ENCODE measurements around the gene CHST13.

CHST13 gene

GRCh38 chr3:126515066-126515706, 8.8 kb upstream of the CHST13 start:
- Histone ChIP-seq H3K9me3 (ENCODE audit: insufficient read depth, low read depth, low read length) (no peaks in the 10 kb centered on the region), H3F3A (ENCODE audit: low read depth) (no peaks in the 10 kb centered on the region), H3K9ac (ENCODE audit: low read depth, low read length, poor library complexity, severe bottlenecking) (no peak overlapping the region), H2AFZ (ENCODE audit: low read length) (no peak overlapping the region), H3K27me3 (ENCODE audit: insufficient read depth, low read length, poor library complexity, severe bottlenecking) (no peaks in the 10 kb centered on the region), H3K36me3 (ENCODE audit: insufficient read depth, low read length) (no peaks in the 10 kb centered on the region), H3K79me2 (ENCODE audit: insufficient read depth, low read length) (no peaks in the 10 kb centered on the region), H4K20me1 (ENCODE audit: insufficient read depth, low read length, poor library complexity, severe bottlenecking) (no peaks in the 10 kb centered on the region), H3K4me1 (ENCODE audit: insufficient read depth, low read length, poor library complexity, severe bottlenecking) (peaks cover 31% of the 10 kb centered on the region), H3K4me2 (ENCODE audit: low read depth, low read length, poor library complexity, severe bottlenecking) (no peak overlapping the region), H3K4me3 (ENCODE audit: low read length, poor library complexity, severe bottlenecking) (no peak overlapping the region), H3K9me2 (replicated peaks; ENCODE audit: low read depth, low read length) (no peaks in the 10 kb centered on the region)
- TF ChIP-seq CTCF (conservative IDR thresholded peaks at IDR 0.05; ENCODE audit: low read length), result no peak
- TF ChIP-seq EZH2phosphoT487 (IDR thresholded peaks at IDR 0.05; ENCODE audit: borderline replicate concordance), result no peak

- Histone ChIP-seq H3F3A (ENCODE audit: low read depth) (no peaks in the 10 kb centered on the region), H3K4me3 (ENCODE audit: low read length, poor library complexity, severe bottlenecking) (no peak overlapping the region), H2AFZ (ENCODE audit: low read length) (no peak overlapping the region), H3K4me2 (ENCODE audit: low read depth, low read length, poor library complexity, severe bottlenecking) (no peak overlapping the region), H3K9me2 (replicated peaks; ENCODE audit: low read depth, low read length) (no peaks in the 10 kb centered on the region), H3K4me1 (ENCODE audit: insufficient read depth, low read length, poor library complexity, severe bottlenecking) (peaks cover 27% of the 10 kb centered on the region), H3K79me2 (ENCODE audit: insufficient read depth, low read length) (no peaks in the 10 kb centered on the region), H3K9me3 (ENCODE audit: insufficient read depth, low read depth, low read length) (no peaks in the 10 kb centered on the region), H3K27me3 (ENCODE audit: insufficient read depth, low read length, poor library complexity, severe bottlenecking) (no peaks in the 10 kb centered on the region), H4K20me1 (ENCODE audit: insufficient read depth, low read length, poor library complexity, severe bottlenecking) (no peaks in the 10 kb centered on the region), H3K36me3 (ENCODE audit: insufficient read depth, low read length) (no peaks in the 10 kb centered on the region), H3K9ac (ENCODE audit: low read depth, low read length, poor library complexity, severe bottlenecking) (no peak overlapping the region)
- TF ChIP-seq EZH2phosphoT487 (IDR thresholded peaks at IDR 0.05; ENCODE audit: borderline replicate concordance) (no peak), CTCF (conservative IDR thresholded peaks at IDR 0.05; ENCODE audit: low read length) (no peak)
These were observed 7.6 kb upstream of the CHST13 start for GRCh38 chr3:126516152-126516935.

- no peaks in the 10 kb centered on the region for H3K9me3 ChIP-seq (ENCODE audit: insufficient read depth, low read depth, low read length)
- no peak for TF ChIP-seq CTCF (conservative IDR thresholded peaks at IDR 0.05; ENCODE audit: low read length)
- no peak for TF ChIP-seq EZH2phosphoT487 (IDR thresholded peaks at IDR 0.05; ENCODE audit: borderline replicate concordance)
- no peak overlapping the region for H3K9ac ChIP-seq (ENCODE audit: low read depth, low read length, poor library complexity, severe bottlenecking)
- no peak overlapping the region for H2AFZ ChIP-seq (ENCODE audit: low read length)
- H3K4me3 ChIP-seq (ENCODE audit: low read length, poor library complexity, severe bottlenecking), result no peak overlapping the region
- H3K36me3 ChIP-seq (ENCODE audit: insufficient read depth, low read length), result no peaks in the 10 kb centered on the region
- no peak overlapping the region for H3K4me2 ChIP-seq (ENCODE audit: low read depth, low read length, poor library complexity, severe bottlenecking)
- H3K9me2 ChIP-seq (replicated peaks; ENCODE audit: low read depth, low read length), result no peaks in the 10 kb centered on the region
- no peaks in the 10 kb centered on the region for H3K27me3 ChIP-seq (ENCODE audit: insufficient read depth, low read length, poor library complexity, severe bottlenecking)
- H4K20me1 ChIP-seq (ENCODE audit: insufficient read depth, low read length, poor library complexity, severe bottlenecking), result no peaks in the 10 kb centered on the region
- no peaks in the 10 kb centered on the region for H3K79me2 ChIP-seq (ENCODE audit: insufficient read depth, low read length)
- H3K4me1 ChIP-seq (ENCODE audit: insufficient read depth, low read length, poor library complexity, severe bottlenecking), result peaks cover 22% of the 10 kb centered on the region
- H3F3A ChIP-seq (ENCODE audit: low read depth), result no peaks in the 10 kb centered on the region
These were observed 7.0 kb upstream of the CHST13 start for GRCh38 chr3:126516936-126517290.

All from Loucy (cell line).